C4-2B (cell line): ENCODE measurements around the gene DPP6.

Source experiments
- H3K27ac ChIP-seq: fragments of 450-650 bp; 2 replicates; pipeline ENCODE4 v1.5.1; 2017
- ZFX ChIP-seq: fragments of 450-650 bp; IDR thresholded peaks from 2 replicates; pipeline ENCODE4 v1.6.1; 2017
- TF ChIP-seq, protein P1 (sequence below): fragments of 450-650 bp; conservative IDR thresholded peaks from 2 replicates; pipeline ENCODE4 v1.5.1; 2017; ENCODE audit warnings: mild to moderate bottlenecking

DPP6 gene

DNA sequence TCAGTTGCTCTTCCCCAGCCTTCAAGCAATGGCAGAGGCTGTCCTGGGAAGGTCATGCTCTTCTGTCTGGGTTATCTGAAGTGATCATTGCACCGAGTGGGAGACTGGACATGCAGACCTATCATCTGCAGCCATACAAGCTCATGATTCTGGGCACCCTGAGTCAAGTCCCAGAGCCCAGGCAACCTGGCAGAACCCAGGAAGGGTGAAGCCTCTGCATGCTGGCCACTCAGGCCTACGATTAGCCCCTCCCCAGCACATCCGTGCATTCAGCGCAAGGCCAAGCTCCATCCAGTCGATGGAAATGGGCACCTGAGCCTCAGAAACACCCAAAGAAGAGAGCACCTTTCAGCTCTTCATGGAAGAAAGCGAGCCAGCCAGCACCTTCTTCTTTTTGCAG lies 688.9 kb downstream of the DPP6 start:
- H3K27ac ChIP-seq: no peak overlapping the region
- TF ChIP-seq, protein P1, sequence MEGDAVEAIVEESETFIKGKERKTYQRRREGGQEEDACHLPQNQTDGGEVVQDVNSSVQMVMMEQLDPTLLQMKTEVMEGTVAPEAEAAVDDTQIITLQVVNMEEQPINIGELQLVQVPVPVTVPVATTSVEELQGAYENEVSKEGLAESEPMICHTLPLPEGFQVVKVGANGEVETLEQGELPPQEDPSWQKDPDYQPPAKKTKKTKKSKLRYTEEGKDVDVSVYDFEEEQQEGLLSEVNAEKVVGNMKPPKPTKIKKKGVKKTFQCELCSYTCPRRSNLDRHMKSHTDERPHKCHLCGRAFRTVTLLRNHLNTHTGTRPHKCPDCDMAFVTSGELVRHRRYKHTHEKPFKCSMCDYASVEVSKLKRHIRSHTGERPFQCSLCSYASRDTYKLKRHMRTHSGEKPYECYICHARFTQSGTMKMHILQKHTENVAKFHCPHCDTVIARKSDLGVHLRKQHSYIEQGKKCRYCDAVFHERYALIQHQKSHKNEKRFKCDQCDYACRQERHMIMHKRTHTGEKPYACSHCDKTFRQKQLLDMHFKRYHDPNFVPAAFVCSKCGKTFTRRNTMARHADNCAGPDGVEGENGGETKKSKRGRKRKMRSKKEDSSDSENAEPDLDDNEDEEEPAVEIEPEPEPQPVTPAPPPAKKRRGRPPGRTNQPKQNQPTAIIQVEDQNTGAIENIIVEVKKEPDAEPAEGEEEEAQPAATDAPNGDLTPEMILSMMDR: no peak
- no peak for TF ChIP-seq ZFX

DNA sequence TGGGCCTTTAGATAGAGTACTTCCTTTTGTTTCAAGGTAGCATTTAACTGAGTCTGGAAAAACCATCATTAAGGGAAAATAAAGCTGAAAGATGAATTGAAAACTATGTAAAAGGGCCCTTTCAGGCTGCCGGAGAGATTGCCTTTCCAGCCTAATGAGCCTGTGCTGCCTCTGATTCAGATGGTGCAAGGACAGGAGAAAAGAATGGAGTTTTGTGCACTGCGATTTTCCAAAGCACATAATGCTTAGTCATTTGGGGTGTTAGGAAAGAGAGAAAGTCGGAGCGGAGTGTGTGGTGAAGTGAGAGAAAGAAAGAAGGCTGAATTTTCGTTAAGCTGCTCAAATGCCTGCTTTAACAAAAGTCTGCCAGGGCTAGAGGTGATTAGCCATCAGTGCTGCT lies 691.0 kb downstream of the DPP6 start:
- no peak overlapping the region for H3K27ac ChIP-seq
- TF ChIP-seq, protein P1: no peak
- TF ChIP-seq ZFX: no peak

DNA sequence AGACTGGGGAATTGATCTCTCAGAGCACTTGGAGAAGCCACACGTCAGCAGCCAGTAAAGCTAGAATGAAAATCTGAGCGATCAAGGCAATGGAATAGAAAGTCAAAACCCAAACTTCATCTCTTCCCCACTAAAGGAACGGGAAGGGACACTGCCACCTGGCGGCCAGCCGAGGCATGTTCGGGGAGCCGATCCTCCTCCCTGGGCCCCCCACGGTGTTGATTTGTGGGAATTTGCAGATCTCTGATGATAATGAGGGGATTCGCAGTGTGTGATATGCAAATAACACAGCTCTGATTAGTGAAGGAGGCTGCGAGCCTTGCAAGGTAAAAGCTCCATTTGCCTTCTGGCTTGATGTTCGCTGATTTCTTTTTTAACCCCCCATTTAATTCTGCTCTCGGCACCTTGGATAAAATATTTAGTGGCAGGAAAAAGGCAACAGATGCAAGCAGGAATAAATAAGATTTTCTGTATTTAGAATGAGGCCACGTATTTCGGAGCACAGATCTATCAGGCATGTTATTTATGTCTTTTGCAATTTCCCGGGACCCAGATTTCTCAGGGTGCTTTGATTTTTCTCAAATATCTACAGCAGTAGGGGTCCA lies 692.2 kb downstream of the DPP6 start:
- no peak for TF ChIP-seq ZFX
- TF ChIP-seq, protein P1: peak; percentile 98
- H3K27ac ChIP-seq: no peak overlapping the region

DNA sequence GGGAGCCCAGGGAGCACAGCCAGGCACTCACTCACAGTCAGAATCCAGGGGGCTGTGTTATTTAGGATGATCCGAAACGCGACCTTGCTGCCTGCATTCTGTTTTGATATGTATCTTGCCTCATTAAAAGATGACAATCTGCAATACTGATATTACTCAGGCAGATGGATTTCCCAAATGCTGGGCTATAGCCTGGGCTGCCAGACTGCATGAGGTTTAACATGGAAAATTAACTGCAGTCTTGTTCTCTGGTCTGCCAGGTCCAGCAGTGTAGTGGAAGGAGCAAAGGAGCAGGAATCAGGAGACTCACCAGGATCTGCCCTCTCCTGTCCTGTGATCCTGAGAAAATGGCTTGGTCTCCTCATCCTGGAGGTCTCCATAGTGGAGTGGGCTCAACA lies 692.7 kb downstream of the DPP6 start:
- H3K27ac ChIP-seq: no peak overlapping the region
- TF ChIP-seq, protein P1: no peak
- TF ChIP-seq ZFX: no peak

DNA sequence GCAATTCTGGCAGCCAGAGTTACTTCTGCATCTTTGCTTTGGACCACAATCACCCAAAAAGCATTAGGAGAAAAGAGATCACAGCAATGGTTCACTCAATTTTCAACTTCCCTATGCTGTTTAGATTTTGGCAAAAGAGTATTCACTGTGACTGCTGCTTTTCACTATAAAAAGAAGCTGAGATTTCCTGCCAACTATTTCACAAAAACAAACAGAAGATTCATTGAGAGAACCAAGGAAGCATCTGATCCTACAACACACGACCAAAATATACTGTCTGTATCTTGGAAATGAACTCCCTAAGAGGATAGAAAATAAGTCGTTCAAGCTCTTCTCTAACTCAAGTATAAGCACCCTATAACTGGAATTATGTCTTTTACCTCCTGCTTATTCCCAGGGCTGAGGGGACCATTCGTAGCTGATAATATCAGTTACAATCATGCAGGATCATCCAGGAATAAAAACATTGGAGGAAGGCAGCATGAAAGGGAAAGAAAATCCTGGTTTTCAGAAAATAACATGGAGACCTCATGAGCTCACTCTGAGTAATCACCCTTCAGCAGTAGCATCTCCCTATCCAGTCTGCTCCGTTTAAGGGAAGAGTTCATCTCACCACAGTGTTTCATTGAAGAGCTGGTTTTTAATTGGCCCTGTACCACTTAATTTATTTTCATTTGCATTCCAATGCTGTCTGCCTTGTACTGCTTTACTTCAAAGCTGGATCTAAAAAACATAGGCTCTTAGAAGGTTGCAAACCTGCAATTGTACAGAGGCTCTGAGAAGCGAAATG lies 694.6 kb downstream of the DPP6 start:
- TF ChIP-seq ZFX: no peak
- no peak overlapping the region for H3K27ac ChIP-seq

DNA sequence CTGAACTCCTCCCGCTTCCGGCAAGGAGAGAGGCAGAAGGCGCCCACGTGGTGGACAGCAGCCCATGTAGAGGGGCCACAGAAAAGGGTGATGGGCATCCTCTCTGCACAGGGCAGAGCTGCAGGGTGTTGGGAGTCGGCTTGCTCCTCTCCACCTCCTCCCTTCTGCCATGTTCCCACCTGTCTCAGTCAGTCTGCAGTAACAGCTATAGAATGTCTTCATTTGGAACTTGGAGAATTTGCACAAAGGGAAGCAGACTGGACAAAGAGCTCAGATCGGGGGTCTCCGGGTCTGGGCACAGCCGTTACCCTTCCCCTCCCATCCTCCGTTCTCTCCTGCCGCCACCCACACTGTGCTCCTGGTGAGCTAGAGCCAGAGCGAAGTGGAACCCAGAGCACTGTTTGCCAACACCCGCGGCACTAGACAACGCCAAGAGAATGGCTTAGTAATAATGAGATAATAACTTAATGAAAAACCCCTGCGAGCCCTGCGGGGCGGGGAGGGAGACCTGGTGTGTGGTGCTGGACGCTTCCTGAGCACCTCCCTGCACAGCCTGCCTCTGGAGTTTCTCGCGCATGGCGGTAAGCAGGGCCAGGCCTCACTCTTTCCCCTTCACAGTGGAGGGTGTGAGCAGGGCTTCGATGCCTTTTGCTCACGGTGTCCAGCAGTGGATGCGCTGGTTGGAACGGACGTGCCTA lies 696.0 kb downstream of the DPP6 start:
- TF ChIP-seq ZFX: no peak
- TF ChIP-seq, protein P1: no peak
- H3K27ac ChIP-seq: no peak overlapping the region

DNA sequence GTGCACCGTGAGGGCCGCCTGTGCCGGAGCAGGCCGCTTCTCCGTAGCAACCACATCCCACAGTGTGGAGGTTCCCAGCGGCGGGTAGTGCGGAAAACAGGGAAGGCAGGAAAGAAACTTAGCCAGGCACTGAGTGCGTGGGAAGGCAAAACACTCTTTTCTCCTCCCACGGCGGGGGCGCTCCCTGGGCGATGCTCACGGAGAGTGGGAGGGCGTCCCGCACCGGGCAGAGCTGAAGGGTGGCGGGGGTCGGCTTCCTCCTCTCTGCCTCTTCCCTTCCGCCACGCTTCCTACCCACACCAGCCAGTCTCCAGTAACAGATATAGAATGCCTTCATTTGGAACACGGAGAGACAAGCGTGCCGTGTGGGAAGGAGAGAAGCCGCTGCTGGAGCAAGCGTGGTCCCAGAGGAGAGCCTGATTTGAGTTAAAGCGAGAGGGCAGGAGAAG lies 698.2 kb downstream of the DPP6 start:
- no peak for TF ChIP-seq ZFX
- TF ChIP-seq, protein P1: no peak
- H3K27ac ChIP-seq: no peak overlapping the region
